ENCODE data around the gene LILRB1. TPM values are rescaled to one million over a fixed set of nuclear protein-coding genes. Genes with fewer than 3 reads are reported as not detected.
A peak's percentile ranks its signal among the peaks of the same experiment; 100 is the strongest.

Gene LILRB1
- total RNA-seq, 8 experiments from 2014 or later: 0.49 to 2.3 TPM; not detected in 6

DNA sequence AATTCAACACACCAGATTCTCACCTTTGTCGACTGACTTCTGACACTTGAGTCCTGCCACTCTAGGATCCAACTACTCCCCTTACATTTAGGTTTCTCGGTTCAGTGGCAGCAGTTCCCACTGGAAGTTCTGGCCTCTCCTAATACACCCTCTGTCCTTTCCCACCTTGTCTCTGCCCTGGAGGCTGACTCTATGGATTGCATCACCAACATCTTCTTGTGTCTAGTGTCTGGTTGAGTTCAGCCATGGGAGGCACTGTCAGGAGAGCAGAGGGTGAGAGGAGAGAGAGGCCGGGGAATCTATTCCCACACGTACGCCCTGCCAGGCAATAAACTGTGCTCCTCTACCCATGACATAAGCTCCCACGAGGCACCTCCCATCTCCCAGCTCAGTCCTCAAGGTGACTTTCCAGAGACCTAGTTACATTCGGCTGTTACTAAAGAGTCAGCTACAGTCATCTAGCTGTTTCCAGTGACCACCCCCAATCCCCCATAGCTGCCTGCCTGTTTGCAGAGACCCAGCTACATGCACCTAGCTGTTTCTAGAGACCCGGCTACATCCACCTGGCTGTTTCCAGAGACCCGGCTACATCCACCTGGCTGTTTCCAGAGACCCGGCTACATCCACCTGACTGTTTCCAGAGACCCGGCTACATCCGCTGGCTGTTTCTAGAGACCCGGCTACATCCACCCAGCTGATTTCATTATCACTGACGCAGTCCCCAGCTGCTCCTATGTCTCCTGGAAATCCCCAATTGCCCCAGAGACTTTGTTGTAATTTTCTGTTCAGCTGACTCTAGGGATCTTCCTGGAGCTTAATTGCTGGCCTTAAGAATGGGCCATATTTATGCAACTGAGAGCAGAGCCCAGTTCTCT is 24.4 kb downstream of the LILRB1 start:
- Histone ChIP-seq H3K27ac (no peak overlapping the region), H3K4me1 (replicated peaks in 1 of 2) (no peaks in the 10 kb centered on the region), H3K4me3 (no peak overlapping the region)
- ATAC-seq (replicated peaks in 6 of 8): peak in 3 of 8 experiments; percentile 19 to 63 (median 27)
- 20 to 80% (median 57%) methylated on average over 1 to 11 of the region's 14 CpGs; no CpG with 5 or more reads in 3 of the 10 experiments for WGBS, 10 experiments
- in situ Hi-C loops (cut with MboI; ENCODE audit: low pct_unique_long_range_greater_than_20kb in 2 of 9, low sequenced_read_pairs in 9 of 9, unreplicated experiment in 9 of 9): loop anchor here in 1 of 9 experiments (25.0 kb wide), 1 partner anchor 167 kb away; no protein-coding TSS in a partner anchor

DNA sequence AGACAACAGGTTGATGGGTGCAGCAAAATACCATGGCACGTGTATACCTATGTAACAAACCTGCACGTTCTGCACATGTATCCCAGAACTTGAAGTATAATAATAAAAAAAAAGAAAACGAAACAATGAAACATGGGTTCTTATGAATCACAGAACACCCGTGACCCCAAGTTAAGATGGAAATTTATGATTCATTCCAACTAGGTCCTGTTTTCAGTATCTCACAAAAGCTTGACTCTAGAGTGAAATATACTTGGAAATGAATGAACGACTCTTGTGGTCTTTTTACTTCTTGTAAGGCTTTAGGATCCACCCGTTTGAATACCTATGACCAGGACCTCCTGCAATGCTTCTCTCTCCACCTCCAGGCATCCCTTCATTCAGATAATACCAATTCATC is 29.0 kb downstream of the LILRB1 start:
- no peak overlapping the region for H3K27ac ChIP-seq
- ATAC-seq (replicated peaks in 6 of 8): no peak
- WGBS, 10 experiments: 0 to 92% (median 46%) methylated on average over 2 to 6 of the region's 6 CpGs; no CpG with 5 or more reads in 1 of the 10 experiments
- H3K4me1 ChIP-seq (replicated peaks in 1 of 2): no peaks in the 10 kb centered on the region
- in situ Hi-C loops (cut with MboI; ENCODE audit: low pct_unique_long_range_greater_than_20kb in 2 of 9, low sequenced_read_pairs in 9 of 9, unreplicated experiment in 9 of 9): loop anchor here in 1 of 9 experiments (25.0 kb wide), 1 partner anchor 172 kb away; no protein-coding TSS in a partner anchor
- H3K4me3 ChIP-seq: no peak overlapping the region

DNA sequence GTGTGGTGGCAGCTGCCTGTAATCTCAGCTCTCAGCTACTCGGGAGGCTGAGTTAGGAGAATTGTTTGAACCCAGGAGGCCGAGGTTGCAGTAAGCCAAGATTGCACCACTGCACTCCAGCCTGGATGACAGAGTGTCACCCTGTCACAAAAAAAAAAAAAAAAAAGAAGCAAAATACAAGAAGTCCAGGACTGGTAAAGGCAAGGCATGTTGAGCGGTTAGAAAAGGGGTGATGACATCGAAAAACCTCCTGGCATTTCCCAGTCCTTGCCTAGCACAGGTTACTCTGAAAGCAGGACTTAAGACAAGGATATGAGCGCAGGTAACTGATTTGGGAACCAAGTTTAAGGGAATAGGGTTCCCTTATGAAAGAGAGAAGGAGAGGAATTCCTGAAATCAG is 30.0 kb downstream of the LILRB1 start:
- H3K4me1 ChIP-seq (replicated peaks in 1 of 2): no peaks in the 10 kb centered on the region
- in situ Hi-C loops (cut with MboI; ENCODE audit: low pct_unique_long_range_greater_than_20kb in 2 of 9, low sequenced_read_pairs in 9 of 9, unreplicated experiment in 9 of 9): loop anchor here in 1 of 9 experiments (25.0 kb wide), 1 partner anchor 173 kb away; no protein-coding TSS in a partner anchor
- no peak overlapping the region for H3K4me3 ChIP-seq
- WGBS, 10 experiments: 0 to 60% (median 31%) methylated on average over 1 to 4 of the region's 5 CpGs; no CpG with 5 or more reads in 2 of the 10 experiments
- ATAC-seq (replicated peaks in 6 of 8): no peak
- H3K27ac ChIP-seq: no peak overlapping the region

DNA sequence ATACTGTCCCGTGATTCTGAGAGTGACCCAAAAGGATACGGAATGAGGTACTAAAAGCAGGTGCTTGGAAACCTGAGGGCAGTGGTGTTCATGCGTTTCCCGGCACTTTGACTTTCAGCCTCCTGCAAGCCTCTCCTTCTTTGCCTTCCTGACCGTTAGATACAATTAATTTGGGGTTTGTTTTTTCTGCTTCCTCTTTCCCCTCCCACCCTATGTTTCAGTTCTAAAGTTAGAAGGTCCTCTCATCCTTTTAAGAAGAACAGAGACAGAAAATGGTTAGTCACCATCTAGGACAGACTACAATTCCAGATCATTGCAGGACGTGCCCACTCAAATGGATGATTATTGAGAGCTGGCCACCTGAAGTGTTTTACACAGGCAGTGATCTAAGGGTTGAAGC is 30.7 kb downstream of the LILRB1 start:
- no peak for ATAC-seq (replicated peaks in 6 of 8)
- Histone ChIP-seq H3K4me3 (no peak overlapping the region), H3K4me1 (replicated peaks in 1 of 2) (no peaks in the 10 kb centered on the region), H3K27ac (no peak overlapping the region)
- 30 to 93% (median 50%) methylated on average over 1 to 6 of the region's 6 CpGs; no CpG with 5 or more reads in 1 of the 10 experiments for WGBS, 10 experiments
- in situ Hi-C loops (cut with MboI; ENCODE audit: low pct_unique_long_range_greater_than_20kb in 2 of 9, low sequenced_read_pairs in 9 of 9, unreplicated experiment in 9 of 9): loop anchor here in 1 of 9 experiments (25.0 kb wide), 1 partner anchor 174 kb away; no protein-coding TSS in a partner anchor

DNA sequence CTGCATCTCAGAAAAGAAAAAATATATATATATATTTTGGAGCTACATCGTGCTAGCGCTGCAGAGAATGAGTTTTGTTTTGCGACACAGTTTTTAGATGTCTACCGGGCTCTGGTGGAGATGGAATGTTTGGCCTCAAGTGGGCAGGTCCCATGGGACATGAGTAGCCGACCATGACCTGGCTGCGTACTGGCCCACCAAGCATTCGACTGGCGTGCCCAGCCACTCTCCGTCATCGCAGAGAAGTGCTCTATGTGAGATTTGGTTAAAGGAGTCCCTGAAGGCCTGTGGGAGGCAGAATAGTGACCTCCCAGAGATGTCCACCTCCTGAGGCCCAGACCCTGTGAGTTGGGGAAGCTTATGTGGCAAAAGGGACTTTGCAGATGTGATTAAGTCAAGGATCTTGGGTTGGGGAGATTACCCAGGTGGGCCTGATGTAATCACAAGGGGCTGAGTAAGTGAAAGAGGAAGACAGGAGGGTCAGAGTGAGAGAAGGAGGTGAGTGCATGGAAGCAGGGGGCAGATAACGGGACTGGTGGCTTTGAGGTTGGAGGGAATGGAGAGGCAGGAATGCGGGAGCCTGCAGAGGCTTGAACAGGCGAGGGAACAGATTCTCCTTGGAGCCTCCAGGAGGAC is 31.7 kb downstream of the LILRB1 start:
- ATAC-seq (replicated peaks in 6 of 8): no peak
- H3K4me3 ChIP-seq: no peak overlapping the region
- no peaks in the 10 kb centered on the region for H3K4me1 ChIP-seq (replicated peaks in 1 of 2)
- no peak overlapping the region for H3K27ac ChIP-seq
- 33 to 100% (median 74%) methylated on average over 1 to 11 of the region's 13 CpGs; no CpG with 5 or more reads in 2 of the 10 experiments for WGBS, 10 experiments
- in situ Hi-C loops (cut with MboI; ENCODE audit: low pct_unique_long_range_greater_than_20kb in 2 of 9, low sequenced_read_pairs in 9 of 9, unreplicated experiment in 9 of 9): loop anchor here in 1 of 9 experiments (25.0 kb wide), 1 partner anchor 175 kb away; no protein-coding TSS in a partner anchor

DNA sequence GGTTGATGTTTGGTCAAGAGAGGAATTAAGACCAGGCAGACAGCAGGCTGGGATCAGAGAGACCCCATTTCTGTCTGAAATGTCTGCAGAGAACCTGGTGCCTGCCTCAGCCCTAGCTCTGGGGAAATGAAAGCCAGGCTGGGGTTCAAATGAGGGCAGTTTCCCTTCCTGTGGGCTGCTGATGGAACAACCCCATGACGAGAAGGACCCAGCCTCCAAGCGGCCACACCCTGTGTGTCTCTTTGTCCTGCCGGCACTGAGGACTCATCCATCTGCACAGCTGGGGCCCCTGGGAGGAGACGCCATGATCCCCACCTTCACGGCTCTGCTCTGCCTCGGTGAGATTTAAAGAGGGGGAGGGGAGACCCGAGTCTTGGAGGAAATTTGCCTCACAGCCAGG is 32.4 kb downstream of the LILRB1 start, which contains the start of gene LILRB4:
TSS of gene LILRB4 (plus strand) at position 256 of the 400 bp plus-strand sequence. CDS start at position 305, 49 bp downstream.
- H3K4me3 ChIP-seq: no peak within 1 kb of the TSS
- H3K27ac ChIP-seq: no peak within 1 kb of the TSS
- in situ Hi-C loops (cut with MboI; ENCODE audit: low pct_unique_long_range_greater_than_20kb in 2 of 9, low sequenced_read_pairs in 9 of 9, unreplicated experiment in 9 of 9): loop anchor here in 1 of 9 experiments (25.0 kb wide), 1 partner anchor 175 kb away; no protein-coding TSS in a partner anchor
- no peak for ATAC-seq (replicated peaks in 6 of 8)
- H3K4me1 ChIP-seq (replicated peaks in 1 of 2): no peaks in the 10 kb centered on the region
- WGBS, 10 experiments: 53 to 80% methylated on average over 1 to 6 of the region's 7 CpGs; no CpG with 5 or more reads in 8 of the 10 experiments

DNA sequence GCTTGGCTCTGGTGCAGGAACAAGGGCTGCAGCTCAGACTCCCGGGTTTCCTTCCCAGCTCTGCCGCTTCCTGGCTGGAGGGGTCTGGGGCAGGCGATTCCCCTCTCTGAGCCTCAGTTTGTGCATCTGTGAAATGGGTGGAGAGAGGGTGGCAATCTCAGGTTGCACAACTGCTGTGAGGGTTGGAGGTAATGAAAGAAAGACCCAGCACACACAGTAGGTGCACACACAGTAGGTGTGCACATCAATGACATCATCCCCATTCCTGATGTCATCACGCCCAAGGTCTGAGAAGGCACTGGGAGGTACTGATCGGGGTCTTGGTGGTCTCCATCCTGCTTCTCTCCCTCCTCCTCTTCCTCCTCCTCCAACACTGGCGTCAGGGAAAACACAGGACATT is 35.2 kb downstream of the LILRB1 start:
- H3K27ac ChIP-seq: no peak overlapping the region
- in situ Hi-C loops (cut with MboI; ENCODE audit: low pct_unique_long_range_greater_than_20kb in 2 of 9, low sequenced_read_pairs in 9 of 9, unreplicated experiment in 9 of 9): loop anchor here in 1 of 9 experiments (25.0 kb wide), 1 partner anchor 178 kb away; no protein-coding TSS in a partner anchor
- no peak for ATAC-seq (replicated peaks in 6 of 8)
- H3K4me1 ChIP-seq (replicated peaks in 1 of 2): no peaks in the 10 kb centered on the region
- no peak overlapping the region for H3K4me3 ChIP-seq
- 0 to 80% (median 27%) methylated on average over 1 to 3 of the region's 6 CpGs; no CpG with 5 or more reads in 4 of the 10 experiments for WGBS, 10 experiments

DNA sequence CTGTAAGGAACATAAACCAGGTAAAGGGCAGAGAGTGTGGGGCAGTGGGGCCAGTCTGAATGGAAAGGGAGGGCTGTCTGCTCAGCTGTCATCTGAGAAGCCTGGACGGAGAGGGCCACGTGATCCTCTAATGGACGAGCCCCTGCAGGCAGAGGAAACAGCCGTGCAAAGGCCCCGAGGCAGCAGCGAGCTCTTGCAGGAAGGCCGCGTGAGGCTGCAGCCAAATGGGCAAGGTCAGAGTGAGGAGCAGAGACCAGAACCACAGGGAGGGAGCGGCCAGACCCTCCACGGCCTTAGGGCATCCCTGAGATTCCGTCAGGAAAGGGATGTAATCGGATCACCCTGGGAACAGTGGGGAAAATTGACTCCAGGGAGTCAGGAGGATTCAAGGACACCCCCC is 36.9 kb downstream of the LILRB1 start:
- in situ Hi-C loops (cut with MboI; ENCODE audit: low pct_unique_long_range_greater_than_20kb in 2 of 9, low sequenced_read_pairs in 9 of 9, unreplicated experiment in 9 of 9): loop anchor here in 1 of 9 experiments (25.0 kb wide), 1 partner anchor 180 kb away; no protein-coding TSS in a partner anchor
- Histone ChIP-seq H3K27ac (no peak overlapping the region), H3K4me1 (replicated peaks in 1 of 2) (no peaks in the 10 kb centered on the region), H3K4me3 (no peak overlapping the region)
- no peak for ATAC-seq (replicated peaks in 6 of 8)
- 60 to 72% (median 60%) methylated on average over 1 to 2 of the region's 12 CpGs; no CpG with 5 or more reads in 7 of the 10 experiments for WGBS, 10 experiments

DNA sequence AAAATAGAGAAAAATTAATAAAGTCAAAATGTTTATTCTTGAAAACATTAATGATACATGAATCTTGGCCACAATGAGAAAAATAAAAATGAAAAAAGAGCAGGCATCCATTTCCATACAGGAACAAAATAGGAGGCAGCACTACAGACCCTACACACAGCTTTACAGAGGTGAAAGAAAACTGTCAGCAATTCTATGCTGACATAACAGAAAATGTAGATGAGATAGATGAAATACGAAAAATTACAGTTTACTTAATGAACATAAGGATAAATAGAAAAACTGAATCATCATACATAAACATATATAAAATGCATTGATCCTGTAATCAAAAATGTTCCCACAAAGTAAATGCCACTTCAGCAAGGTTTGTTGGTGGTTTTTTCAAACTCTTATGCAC is 38.1 kb downstream of the LILRB1 start:
- Histone ChIP-seq H3K27ac (no peak overlapping the region), H3K4me3 (no peak overlapping the region), H3K4me1 (replicated peaks in 1 of 2) (no peaks in the 10 kb centered on the region)
- ATAC-seq (replicated peaks in 6 of 8): no peak
- in situ Hi-C loops (cut with MboI; ENCODE audit: low pct_unique_long_range_greater_than_20kb in 2 of 9, low sequenced_read_pairs in 9 of 9, unreplicated experiment in 9 of 9): loop anchor here in 1 of 9 experiments (25.0 kb wide), 1 partner anchor 181 kb away; no protein-coding TSS in a partner anchor
- 0 to 22% (median 0%) methylated on average over 1 of the region's 1 CpG; no CpG with 5 or more reads in 1 of the 10 experiments for WGBS, 10 experiments

DNA sequence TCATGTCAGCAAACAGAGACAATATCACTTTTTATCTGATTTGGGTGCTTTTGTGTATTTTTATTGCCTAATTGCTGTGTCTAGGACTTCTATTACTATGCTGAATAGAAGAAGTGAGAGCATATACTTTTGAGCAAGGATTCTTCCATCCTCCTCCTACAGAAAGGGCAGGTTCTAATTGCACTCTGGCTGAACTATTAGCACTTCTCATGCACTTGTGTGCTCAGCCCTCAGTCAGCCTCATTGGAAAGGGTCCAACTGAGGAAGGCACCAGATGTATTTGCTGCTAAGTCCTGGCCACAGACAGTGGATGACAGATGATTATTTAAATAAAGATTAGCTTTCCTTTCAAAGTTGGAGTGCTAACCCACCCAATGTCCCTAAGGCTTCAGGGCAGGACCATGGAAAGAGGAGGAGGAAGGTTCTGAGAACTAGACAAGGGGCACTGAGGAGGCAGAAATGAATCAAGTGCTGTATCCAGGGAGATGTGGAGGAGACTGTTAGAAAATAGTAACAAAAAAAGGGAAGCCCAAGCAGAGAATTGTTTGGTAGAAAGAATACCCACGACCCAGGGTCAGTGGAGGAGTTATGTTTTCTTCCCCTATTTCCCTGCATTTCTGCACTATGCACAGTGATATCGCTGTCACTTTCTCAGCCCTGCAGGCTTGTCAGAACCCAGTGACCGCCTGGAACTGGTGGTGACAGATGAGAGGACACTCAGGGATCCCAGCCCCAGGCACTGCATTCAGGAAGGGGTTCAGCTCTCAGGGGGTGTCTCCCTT is 40.5 kb downstream of the LILRB1 start:
- H3K4me1 ChIP-seq (replicated peaks in 1 of 2): no peaks in the 10 kb centered on the region
- no peak overlapping the region for H3K4me3 ChIP-seq
- ATAC-seq (replicated peaks in 6 of 8): peak in 2 of 8 experiments; percentile 34 to 57
- WGBS, 10 experiments: 0% methylated on average over 1 to 3 of the region's 3 CpGs; no CpG with 5 or more reads in 4 of the 10 experiments
- no peak overlapping the region for H3K27ac ChIP-seq
- in situ Hi-C loops (cut with MboI; ENCODE audit: low pct_unique_long_range_greater_than_20kb in 2 of 9, low sequenced_read_pairs in 9 of 9, unreplicated experiment in 9 of 9): loop anchor here in 1 of 9 experiments (25.0 kb wide), 1 partner anchor 183 kb away; no protein-coding TSS in a partner anchor

DNA sequence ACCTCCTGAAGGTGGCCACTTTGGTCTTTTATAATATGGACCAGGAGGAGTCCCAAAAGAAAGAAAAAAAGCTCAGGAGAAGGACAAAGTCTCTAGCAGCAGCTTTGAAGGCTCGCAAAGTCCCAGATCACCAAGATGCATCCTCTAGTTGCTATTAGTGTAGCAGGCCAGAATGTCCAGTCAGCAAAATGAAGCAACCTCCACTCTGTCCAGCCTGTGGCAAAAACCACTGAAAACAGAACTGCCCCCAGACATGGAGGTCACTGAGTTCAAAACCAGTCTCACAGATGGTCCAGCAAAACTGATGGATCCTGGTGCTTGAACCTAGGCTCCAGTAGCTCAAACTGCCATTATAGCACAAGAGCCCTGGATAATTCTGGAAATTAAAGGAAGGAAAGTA is 42.9 kb downstream of the LILRB1 start:
- in situ Hi-C loops (cut with MboI; ENCODE audit: low pct_unique_long_range_greater_than_20kb in 2 of 9, low sequenced_read_pairs in 9 of 9, unreplicated experiment in 9 of 9): loop anchor here in 1 of 9 experiments (25.0 kb wide), 1 partner anchor 186 kb away; no protein-coding TSS in a partner anchor
- no peak overlapping the region for H3K4me3 ChIP-seq
- no peak for ATAC-seq (replicated peaks in 6 of 8)
- 38 to 100% (median 66%) methylated on average over 1 of the region's 1 CpG; no CpG with 5 or more reads in 2 of the 10 experiments for WGBS, 10 experiments
- no peak overlapping the region for H3K27ac ChIP-seq
- H3K4me1 ChIP-seq (replicated peaks in 1 of 2): no peaks in the 10 kb centered on the region

Measured in motor neuron (in vitro differentiated cells).